Loucy (cell line): Measurements from ENCODE around the gene COX20.

Experiments used
- EZH2phosphoT487 ChIP-seq: fragments of 200-600 bp; IDR thresholded peaks from 2 replicates; pipeline ENCODE4 v1.6.1; 2018; ENCODE audit warnings: antibody characterized with exemption, mild to moderate bottlenecking, moderate library complexity, borderline replicate concordance
- TF ChIP-seq, protein P1 (sequence below): fragments of 200-600 bp; sonication (generic); conservative IDR thresholded peaks from 2 replicates; pipeline ENCODE4 v1.5.1; 2014; ENCODE audit warnings: mild to moderate bottlenecking, antibody characterized with exemption, low read length

DNA sequence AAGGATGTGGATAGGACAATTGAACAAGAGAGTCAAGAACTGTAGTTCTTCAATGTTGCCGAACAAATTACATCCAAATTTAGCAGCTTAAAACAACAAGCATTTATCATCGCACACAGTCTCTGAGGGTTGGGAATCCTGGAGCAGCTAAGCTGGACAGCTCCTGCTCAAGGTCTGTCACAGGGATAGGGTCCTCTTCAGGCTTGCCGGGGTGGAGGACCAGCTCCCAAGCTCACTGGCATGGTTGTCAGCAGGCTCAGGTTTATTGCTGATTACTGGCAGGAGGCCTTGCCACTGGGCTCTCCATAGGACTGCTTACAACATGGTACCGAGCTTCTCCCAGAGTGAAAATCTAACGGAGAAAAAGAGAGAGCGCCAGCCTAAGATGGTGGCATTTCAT is 22.1 kb upstream of the COX20 start:
- TF ChIP-seq, protein P1, sequence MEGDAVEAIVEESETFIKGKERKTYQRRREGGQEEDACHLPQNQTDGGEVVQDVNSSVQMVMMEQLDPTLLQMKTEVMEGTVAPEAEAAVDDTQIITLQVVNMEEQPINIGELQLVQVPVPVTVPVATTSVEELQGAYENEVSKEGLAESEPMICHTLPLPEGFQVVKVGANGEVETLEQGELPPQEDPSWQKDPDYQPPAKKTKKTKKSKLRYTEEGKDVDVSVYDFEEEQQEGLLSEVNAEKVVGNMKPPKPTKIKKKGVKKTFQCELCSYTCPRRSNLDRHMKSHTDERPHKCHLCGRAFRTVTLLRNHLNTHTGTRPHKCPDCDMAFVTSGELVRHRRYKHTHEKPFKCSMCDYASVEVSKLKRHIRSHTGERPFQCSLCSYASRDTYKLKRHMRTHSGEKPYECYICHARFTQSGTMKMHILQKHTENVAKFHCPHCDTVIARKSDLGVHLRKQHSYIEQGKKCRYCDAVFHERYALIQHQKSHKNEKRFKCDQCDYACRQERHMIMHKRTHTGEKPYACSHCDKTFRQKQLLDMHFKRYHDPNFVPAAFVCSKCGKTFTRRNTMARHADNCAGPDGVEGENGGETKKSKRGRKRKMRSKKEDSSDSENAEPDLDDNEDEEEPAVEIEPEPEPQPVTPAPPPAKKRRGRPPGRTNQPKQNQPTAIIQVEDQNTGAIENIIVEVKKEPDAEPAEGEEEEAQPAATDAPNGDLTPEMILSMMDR = no peak
- TF ChIP-seq EZH2phosphoT487 = no peak
